HG03354 (cell line): ENCODE data around the gene C2CD2.

Experiments
- ATAC-seq: cut with Tn5 transposase; IDR thresholded peaks from one replicate; pipeline ENCODE4 v1.9.1; 2021; ENCODE audit warnings: mild to moderate bottlenecking; ENCODE audit not compliant: unreplicated experiment, poor library complexity, severe bottlenecking

Gene C2CD2

GRCh38 chr21:41857771-41858300, 96.0 kb downstream of the C2CD2 start:
- ATAC-seq: no peak

GRCh38 chr21:41856572-41856971, 97.2 kb downstream of the C2CD2 start:
- no peak for ATAC-seq

DNA sequence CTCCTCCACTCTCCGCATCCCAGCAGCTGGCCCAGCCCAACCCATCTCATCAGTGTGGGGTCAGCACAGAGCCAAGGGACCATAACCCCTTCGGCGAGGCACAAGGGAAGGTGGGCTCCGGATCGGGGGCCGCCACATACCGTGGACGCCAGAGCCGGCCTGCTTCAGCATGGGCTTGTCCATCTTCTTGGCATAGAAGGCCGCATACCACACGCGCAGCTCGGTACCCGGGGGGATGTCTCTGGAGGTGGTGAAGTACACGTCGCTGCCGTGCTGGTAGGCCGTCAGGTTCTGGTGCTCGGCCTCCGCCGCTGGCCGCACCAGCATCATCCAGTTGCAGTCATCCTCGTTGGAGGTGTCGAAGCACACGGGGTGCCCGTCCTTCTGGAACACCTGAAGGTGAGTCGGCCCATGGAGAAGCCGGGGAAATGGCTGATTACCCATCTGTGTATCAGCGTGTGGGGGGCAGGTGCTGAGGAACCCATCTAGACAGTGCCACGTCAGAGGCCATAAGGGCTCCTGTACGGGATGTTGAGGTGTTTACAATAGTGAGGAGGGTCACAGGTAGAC, 99.3 kb downstream of the C2CD2 start:
- ATAC-seq: no peak

DNA sequence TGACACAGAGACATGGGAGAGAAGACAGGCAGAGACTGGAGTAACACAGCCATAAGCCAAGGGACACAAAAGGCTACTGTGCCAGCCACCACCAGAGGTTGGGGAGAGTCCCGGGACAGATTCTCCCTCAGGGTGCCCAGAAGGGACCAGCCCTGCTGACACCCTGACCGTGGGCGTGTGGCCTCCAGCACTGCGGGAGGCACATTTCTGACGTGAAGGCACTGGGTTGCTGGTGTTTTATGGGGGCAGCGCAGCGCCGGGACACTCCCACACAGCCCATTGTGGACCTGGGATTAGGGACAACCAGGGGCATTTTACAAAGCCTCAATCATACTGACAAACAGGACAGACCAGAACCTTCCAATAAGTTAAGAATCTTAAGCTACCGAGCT, 100.9 kb downstream of the C2CD2 start:
- ATAC-seq: no peak

DNA sequence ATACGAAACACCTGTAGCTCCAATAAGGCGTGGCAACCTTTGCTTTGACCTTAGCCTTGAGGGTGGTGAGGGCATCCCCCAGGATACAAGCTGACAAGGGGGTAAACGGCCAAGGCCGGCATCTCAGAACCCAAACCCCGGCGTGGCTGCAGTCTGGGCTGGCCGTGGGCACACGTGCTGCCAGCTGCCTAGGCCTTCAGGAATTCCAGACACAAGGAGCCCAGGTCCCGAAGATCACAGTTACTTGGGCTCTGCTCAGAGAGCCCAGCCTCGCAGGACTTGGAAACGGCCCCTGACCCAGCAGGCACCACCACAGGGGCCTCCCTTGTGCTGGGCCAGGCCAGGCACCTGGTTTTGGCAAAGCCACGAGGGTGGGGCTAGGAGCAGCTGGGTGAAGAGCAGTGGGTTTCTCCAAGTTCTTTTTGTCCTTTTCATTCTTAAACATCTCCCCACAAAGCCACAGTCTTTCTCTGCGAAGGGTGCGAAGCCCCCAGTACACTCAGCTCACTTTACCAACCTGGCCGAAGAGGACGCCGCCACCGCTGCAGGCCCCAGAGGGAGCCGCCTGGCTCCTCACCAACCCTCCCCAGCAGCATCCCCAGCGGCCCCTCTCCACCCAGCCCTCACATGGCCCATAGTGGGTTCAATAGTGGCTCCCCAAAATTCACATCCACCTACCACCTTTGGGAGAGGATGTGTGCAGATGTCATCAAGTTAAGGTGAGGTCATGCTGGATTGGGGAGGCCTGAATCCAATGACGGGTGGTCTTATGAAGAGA, 101.5 kb downstream of the C2CD2 start:
- ATAC-seq: no peak

- no peak for ATAC-seq
Measured at GRCh38 chr21:41851090-41851790, 102.6 kb downstream of the C2CD2 start.

DNA sequence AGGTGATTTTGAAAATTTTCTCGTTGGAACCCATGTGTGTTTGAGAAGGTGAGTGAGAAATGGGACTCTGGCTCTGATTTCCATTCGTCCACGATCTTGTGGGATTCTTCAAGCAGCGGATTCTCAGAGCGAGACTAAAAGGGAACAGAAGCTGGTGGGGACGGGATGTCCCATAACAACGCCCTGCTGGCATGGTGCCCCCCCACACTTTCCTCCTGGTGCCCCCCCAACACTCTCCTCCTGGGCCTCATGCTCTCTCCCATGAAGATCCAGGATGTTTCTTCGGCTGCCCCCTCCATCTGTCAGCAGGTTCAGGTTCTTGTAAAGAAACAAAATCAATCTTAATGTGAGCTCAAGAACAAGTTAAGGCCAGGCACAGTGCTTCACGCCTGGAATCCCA, 103.7 kb downstream of the C2CD2 start:
- no peak for ATAC-seq

DNA sequence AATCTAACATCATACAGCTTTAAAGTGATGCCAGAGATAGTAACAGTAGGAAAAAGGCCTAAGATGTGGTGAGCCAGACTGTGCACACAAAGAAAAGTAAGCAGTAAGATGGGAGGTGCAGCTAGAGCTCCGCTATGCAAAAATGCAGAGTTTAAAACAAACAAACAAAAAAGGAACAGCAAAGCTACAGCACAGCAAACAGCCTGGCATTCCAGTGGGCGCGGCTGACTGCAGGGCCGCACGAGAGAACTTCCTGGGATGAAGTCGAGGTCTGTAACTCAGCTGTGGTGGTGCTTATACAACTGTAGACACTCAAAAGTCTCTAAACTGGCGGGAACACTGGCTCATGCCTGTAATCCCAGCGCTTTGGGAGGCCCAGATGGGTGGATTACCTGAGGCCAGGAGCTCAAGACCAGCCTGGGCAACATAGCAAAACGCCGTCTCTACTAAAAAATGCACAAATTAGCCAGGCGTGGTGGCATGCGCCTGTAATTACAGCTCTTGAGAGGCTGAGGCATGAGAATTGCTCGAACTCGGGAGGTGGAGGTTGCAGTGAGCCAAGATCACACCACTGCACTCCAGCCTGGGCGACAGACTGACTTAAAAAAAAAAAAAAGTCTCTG, 104.7 kb downstream of the C2CD2 start:
- ATAC-seq: no peak

- ATAC-seq: no peak
Measured at GRCh38 chr21:41848533-41848932, 105.3 kb downstream of the C2CD2 start.

DNA sequence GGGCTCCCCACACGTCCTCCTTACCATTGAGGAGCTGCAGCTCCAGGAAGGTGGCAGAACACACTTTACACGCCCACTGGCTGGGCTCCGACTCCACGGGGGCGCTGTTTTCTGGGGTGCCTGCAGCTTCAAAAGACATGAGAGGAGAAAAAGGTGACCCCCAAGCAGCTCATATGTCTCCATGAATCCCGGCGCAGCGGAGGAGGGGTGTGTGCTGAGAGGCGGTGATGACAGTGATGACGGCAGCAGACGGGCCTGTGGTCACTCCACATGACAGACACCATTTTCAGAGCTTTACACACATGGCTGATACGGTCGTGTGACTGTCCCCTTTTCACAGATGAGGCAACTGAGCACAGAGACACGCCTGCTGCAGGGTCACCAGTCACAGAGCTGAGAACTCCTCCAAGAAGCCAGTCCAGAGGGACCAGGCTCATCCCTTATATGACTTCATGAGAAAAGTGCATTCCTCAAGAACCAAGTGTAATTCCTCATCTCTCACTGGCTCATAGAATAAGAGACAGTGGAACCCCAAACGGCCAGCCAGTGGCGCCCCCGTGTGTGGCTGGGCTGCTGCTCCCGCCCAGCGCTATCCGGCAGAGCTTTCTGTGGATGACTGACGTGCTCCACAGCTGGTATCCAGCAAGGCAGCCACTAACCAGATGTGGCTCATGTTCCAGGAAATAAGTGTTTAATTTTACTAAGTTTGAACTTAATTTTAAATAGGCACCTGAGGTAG, 106.6 kb downstream of the C2CD2 start:
- ATAC-seq: no peak

DNA sequence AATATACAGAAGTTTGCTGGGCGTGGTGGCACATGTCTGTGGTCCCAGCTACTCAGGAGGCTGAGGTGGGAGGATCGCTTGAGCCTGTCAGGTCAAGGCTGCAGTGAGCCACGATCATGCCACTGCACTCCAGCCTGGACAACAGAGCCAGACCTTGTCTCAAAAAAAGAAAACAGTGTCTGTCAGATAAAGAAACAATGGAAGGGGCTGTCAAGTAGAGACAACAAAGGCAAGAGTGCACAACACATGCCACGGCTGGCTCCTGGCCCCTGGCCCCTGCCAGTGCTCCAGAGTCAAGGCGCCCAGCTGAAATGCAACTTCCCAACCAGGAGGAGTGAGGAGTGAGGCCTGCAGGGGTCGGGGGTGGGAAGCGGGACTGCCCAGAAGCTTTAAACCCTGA, 107.3 kb downstream of the C2CD2 start:
- no peak for ATAC-seq

GRCh38 chr21:41846033-41846317, 107.8 kb downstream of the C2CD2 start:
- no peak for ATAC-seq

- ATAC-seq: no peak
Measured at GRCh38 chr21:41845310-41846032, 108.3 kb downstream of the C2CD2 start.

- ATAC-seq: no peak
Measured at GRCh38 chr21:41843584-41843983, 110.2 kb downstream of the C2CD2 start.

DNA sequence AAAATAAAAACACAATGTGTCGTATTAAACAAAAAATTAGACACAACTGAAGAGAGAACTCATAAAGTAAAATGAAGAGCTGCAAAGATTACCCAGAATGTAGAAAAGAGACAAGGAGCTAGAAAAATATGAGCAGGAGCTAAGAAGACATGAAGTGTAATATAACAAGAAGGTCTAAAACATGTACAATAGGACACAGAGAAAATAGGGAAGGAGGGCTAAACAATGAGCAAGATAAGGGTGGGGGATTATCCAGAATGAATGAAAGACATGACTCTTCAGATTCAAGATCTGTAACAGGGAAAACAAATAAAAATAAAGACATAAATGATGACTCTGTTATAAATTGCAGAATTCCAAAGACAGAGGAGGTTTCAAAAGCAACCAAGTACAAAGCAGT, 112.9 kb downstream of the C2CD2 start:
- no peak for ATAC-seq

DNA sequence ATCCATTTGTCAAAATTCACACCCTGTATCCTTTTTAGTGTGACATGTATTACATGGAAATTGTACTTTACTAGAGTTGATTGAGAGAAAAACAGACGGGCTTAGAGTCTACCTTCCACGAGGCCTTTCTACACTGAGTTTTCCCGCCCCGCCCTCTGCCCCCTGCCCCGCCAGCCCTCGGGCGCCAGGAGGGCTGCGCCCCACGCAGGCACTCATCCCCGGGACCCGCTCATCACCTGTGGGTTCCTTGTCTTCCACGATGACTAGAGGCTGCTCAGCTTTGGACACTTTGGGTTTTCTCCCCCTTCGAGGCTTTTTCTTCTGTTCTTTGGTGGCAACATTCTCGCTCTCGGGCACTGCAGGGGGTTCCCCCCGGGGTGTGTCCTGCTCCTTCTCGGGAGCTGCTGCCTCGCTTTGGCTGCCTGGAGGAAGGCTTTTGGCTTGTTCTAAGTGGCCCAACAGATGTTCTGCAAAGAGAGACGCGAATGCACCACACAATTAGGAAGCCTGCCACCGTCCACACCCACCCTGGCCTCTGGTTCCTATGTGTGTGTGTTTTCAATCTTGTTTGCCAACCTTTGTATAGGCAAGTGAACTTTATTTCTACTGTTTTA, 114.3 kb downstream of the C2CD2 start:
- no peak for ATAC-seq

GRCh38 chr21:41837756-41838297, 116.0 kb downstream of the C2CD2 start:
- ATAC-seq: peak; percentile 26

GRCh38 chr21:41836166-41837015, 117.4 kb downstream of the C2CD2 start:
- ATAC-seq: no peak
